ENCODE results near the gene XPO5. TPM values are rescaled to one million over a fixed set of nuclear protein-coding genes. Genes with fewer than 3 reads are reported as not detected.

XPO5 gene
- total and polyA plus RNA-seq, 5 donors from 2014 or later, result 5.5 to 56.8 (median 9.0) TPM

DNA sequence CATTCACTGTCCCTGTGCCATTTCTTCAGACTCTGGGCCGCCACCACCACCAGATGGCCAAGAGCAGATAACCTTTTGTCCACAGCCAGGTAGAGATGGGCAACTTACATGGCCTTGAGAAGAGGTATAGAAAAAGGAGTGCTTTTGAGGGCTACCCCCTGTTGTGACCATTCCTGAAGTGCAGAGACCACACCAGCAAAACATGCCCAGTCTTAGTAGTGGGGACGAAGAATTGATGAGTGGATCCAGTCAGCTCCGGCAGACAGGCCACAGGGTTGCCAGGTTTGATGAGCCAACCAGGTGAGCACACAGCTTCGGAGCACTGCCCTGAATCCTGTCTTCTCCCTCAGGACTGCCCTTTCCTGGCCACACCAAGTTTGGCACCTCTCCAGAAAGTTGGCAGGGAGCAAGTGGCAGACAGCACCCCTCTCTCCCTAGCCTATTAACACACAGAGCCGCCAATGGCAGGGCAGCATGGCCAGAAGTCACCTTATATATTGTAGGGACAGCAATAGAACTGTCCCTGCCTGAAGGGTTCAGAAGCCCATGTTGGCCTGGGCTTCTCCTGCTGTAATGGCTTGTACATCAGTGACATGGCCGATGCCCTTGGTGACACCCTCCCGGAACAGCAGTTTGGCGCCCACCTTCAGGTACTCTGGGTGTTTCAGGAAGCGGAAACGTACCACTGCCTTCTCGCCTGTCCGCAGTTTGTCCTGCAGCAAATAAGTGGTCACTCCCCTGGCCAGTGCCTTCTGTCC, 45.4 kb upstream of the XPO5 start:
- Histone ChIP-seq H3K9me3 (ENCODE audit: control insufficient read depth in 2 of 2, low read length in 2 of 2) (no peaks in the 10 kb centered on the region), H3K27ac (ENCODE audit: insufficient read depth, low read length, poor library complexity, severe bottlenecking) (no peak overlapping the region), H3K36me3 (ENCODE audit: control insufficient read depth, insufficient read depth, low read length) (peaks cover 54% of the 10 kb centered on the region), H3K27me3 (ENCODE audit: control insufficient read depth, insufficient read depth, low read length) (no peaks in the 10 kb centered on the region), H3K4me1 (ENCODE audit: control insufficient read depth, insufficient read depth, low read length, poor library complexity, severe bottlenecking) (no peaks in the 10 kb centered on the region), H3K4me3 (ENCODE audit: low read depth, low read length) (no peak overlapping the region)
- no peaks in the 10 kb centered on the region for H3K9me3 Mint-ChIP-seq
- H3K4me3 Mint-ChIP-seq, result no peak overlapping the region
- no peak overlapping the region for H3K27ac Mint-ChIP-seq
- peaks cover 40% of the 10 kb centered on the region for H3K36me3 Mint-ChIP-seq
- ATAC-seq (ENCODE audit: low read depth in 2 of 2) (no peak), DNase-seq (no peak)
- peaks cover 0 to 22% (median 11%) of the 10 kb centered on the region in 4 donors for H3K4me1 Mint-ChIP-seq
- no peaks in the 10 kb centered on the region for H3K27me3 Mint-ChIP-seq

DNA sequence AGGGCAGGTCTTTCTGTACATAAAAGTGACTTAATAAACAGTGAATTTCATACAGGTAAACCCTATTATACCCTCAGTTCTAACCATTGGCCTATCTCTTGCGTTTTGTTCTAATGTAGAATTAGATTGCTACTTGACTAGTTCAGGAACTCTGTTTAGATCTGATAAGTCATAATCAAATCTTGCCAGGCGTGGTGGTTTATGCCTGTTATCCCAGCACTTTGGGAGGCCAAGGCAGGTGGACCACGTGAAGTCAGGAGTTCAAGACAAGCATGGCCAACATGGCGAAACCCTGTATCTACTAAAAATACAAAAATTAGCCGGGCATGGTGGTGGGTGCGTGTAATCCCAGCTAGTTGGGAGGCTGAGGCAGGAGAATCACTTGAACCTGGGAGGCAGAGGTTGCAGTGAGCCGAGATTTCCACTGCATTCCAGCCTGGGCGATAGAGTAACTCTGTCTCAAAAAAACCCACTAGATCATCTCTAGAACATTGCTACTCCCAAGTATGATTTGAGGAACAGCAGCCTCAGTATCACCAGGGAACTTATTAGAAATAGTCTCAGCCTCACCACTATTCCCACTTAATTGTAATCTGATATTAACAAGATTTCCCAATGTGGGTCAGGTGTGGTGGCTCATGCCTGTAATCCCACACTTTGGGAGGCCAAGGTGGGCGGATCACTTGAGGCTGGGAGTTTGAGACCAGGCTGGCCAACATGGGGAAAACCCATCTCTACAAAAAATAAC, 41.1 kb upstream of the XPO5 start:
- no peak overlapping the region for H3K4me3 Mint-ChIP-seq
- ATAC-seq (ENCODE audit: low read depth in 2 of 2), result no peak
- H3K27ac Mint-ChIP-seq, result no peak overlapping the region

DNA sequence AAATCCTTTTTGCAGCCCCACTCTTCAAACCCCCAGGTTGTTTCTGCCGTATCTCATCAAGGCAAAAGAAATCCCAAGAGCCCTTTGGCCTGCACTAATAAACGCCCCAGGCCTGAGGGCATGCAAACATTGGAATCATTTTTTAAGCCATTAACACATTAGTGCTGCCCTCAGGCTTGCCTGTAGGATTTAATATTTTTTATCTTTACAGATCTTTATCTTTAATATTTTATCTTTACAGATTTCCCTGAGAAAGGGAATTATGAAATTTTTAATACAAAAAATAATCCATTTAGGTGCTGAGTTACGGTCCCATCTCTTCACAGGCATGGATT, 38.5 kb upstream of the XPO5 start:
- Mint-ChIP-seq H3K4me1 (peaks cover 0 to under 1% (median under 1%) of the 10 kb centered on the region in 4 donors), H3K9me3 (no peaks in the 10 kb centered on the region), H3K27ac (peak overlapping the region in 1 of 3 donors; percentile 47), H3K36me3 (peaks cover 22% of the 10 kb centered on the region), H3K27me3 (no peaks in the 10 kb centered on the region), H3K4me3 (no peak overlapping the region)
- H3K4me1 ChIP-seq (ENCODE audit: control insufficient read depth, insufficient read depth, low read length, poor library complexity, severe bottlenecking), result no peaks in the 10 kb centered on the region
- peaks cover 40% of the 10 kb centered on the region for H3K36me3 ChIP-seq (ENCODE audit: control insufficient read depth, insufficient read depth, low read length)
- H3K9me3 ChIP-seq (ENCODE audit: control insufficient read depth in 2 of 2, low read length in 2 of 2), result no peaks in the 10 kb centered on the region
- DNase-seq (no peak), ATAC-seq (ENCODE audit: low read depth in 2 of 2) (no peak)
- no peak overlapping the region for H3K27ac ChIP-seq (ENCODE audit: insufficient read depth, low read length, poor library complexity, severe bottlenecking)
- H3K27me3 ChIP-seq (ENCODE audit: control insufficient read depth, insufficient read depth, low read length), result no peaks in the 10 kb centered on the region
- no peak overlapping the region for H3K4me3 ChIP-seq (ENCODE audit: low read depth, low read length)

More for the DNA sequence above, 41.1 kb upstream of the XPO5 start:
- Histone ChIP-seq H3K4me1 (ENCODE audit: control insufficient read depth, insufficient read depth, low read length, poor library complexity, severe bottlenecking) (no peaks in the 10 kb centered on the region), H3K9me3 (ENCODE audit: control insufficient read depth in 2 of 2, low read length in 2 of 2) (no peaks in the 10 kb centered on the region), H3K27me3 (ENCODE audit: control insufficient read depth, insufficient read depth, low read length) (no peaks in the 10 kb centered on the region), H3K36me3 (ENCODE audit: control insufficient read depth, insufficient read depth, low read length) (peaks cover 39% of the 10 kb centered on the region), H3K27ac (ENCODE audit: insufficient read depth, low read length, poor library complexity, severe bottlenecking) (no peak overlapping the region), H3K4me3 (ENCODE audit: low read depth, low read length) (no peak overlapping the region)
- no peaks in the 10 kb centered on the region for H3K27me3 Mint-ChIP-seq
- H3K9me3 Mint-ChIP-seq, result no peaks in the 10 kb centered on the region
- peaks cover 25% of the 10 kb centered on the region for H3K36me3 Mint-ChIP-seq
- peaks cover 0 to 13% (median 6%) of the 10 kb centered on the region in 4 donors for H3K4me1 Mint-ChIP-seq
- no peak for DNase-seq

DNA sequence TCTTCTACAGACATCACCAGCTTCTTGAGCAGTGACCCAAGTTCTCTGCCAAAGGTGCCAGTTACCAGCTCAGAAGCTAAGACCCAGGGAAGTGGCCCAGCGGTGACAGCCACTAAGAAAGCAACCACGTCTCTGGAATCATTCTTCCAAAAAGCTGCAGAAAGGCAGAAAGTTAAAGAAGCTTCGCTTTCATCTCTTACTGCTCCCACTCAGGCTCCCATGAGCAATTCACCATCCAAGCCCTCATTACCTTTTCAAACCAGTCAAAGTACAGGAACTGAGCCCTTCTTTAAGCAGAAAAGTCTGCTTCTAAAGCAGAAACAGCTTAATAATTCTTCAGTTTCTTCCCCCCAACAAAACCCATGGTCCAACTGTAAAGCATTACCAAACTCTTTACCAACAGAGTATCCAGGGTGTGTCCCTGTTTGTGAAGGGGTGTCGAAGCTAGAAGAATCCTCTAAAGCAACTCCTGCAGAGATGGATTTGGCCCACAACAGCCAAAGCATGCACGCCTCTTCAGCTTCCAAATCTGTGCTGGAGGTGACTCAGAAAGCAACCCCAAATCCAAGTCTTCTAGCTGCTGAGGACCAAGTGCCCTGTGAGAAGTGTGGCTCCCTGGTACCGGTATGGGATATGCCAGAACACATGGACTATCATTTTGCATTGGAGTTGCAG, 38.0 kb upstream of the XPO5 start:
- Mint-ChIP-seq H3K4me3 (no peak overlapping the region), H3K27me3 (no peaks in the 10 kb centered on the region), H3K36me3 (peaks cover 22% of the 10 kb centered on the region), H3K4me1 (peaks cover 0 to 4% (median 1%) of the 10 kb centered on the region in 4 donors), H3K27ac (peak overlapping the region in 1 of 3 donors; percentile 47), H3K9me3 (no peaks in the 10 kb centered on the region)
- H3K4me1 ChIP-seq (ENCODE audit: control insufficient read depth, insufficient read depth, low read length, poor library complexity, severe bottlenecking), result no peaks in the 10 kb centered on the region
- DNase-seq (no peak), ATAC-seq (ENCODE audit: low read depth in 2 of 2) (no peak)
- peaks cover 40% of the 10 kb centered on the region for H3K36me3 ChIP-seq (ENCODE audit: control insufficient read depth, insufficient read depth, low read length)
- no peaks in the 10 kb centered on the region for H3K9me3 ChIP-seq (ENCODE audit: control insufficient read depth in 2 of 2, low read length in 2 of 2)
- H3K4me3 ChIP-seq (ENCODE audit: low read depth, low read length), result no peak overlapping the region
- H3K27ac ChIP-seq (ENCODE audit: insufficient read depth, low read length, poor library complexity, severe bottlenecking), result no peak overlapping the region
- no peaks in the 10 kb centered on the region for H3K27me3 ChIP-seq (ENCODE audit: control insufficient read depth, insufficient read depth, low read length)

DNA sequence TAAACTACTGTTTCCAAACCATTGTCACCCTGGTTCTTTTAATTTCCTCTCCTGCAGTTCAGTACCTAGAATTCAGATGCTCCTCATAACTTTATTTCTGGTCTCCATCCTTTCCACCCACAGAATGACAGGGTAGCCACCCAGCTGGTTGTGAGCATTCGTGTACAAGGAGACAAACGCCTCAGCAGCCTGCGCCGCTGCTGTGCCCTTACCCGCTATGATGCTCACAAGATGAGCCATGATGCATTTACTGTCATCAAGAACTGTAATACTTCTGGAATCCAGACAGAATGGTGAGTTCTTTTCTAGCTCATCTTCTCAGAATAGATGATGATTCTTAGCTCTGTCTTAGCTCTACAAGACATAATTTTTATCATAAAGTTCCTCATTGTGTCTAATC, 34.6 kb upstream of the XPO5 start:
- no peaks in the 10 kb centered on the region for H3K27me3 Mint-ChIP-seq
- H3K4me1 Mint-ChIP-seq, result peaks cover 2 to 12% (median 6%) of the 10 kb centered on the region in 4 donors
- ATAC-seq (ENCODE audit: low read depth in 2 of 2) (no peak), DNase-seq (no peak)
- no peaks in the 10 kb centered on the region for H3K4me1 ChIP-seq (ENCODE audit: control insufficient read depth, insufficient read depth, low read length, poor library complexity, severe bottlenecking)
- no peaks in the 10 kb centered on the region for H3K27me3 ChIP-seq (ENCODE audit: control insufficient read depth, insufficient read depth, low read length)
- H3K36me3 ChIP-seq (ENCODE audit: control insufficient read depth, insufficient read depth, low read length), result peaks cover 54% of the 10 kb centered on the region
- H3K4me3 ChIP-seq (ENCODE audit: low read depth, low read length), result no peak overlapping the region
- H3K27ac Mint-ChIP-seq, result peak overlapping the region in 1 of 3 donors; percentile 32
- H3K9me3 Mint-ChIP-seq, result no peaks in the 10 kb centered on the region
- no peak overlapping the region for H3K4me3 Mint-ChIP-seq
- peaks cover 23% of the 10 kb centered on the region for H3K36me3 Mint-ChIP-seq
- H3K9me3 ChIP-seq (ENCODE audit: control insufficient read depth in 2 of 2, low read length in 2 of 2), result no peaks in the 10 kb centered on the region
- H3K27ac ChIP-seq (ENCODE audit: insufficient read depth, low read length, poor library complexity, severe bottlenecking), result no peak overlapping the region

DNA sequence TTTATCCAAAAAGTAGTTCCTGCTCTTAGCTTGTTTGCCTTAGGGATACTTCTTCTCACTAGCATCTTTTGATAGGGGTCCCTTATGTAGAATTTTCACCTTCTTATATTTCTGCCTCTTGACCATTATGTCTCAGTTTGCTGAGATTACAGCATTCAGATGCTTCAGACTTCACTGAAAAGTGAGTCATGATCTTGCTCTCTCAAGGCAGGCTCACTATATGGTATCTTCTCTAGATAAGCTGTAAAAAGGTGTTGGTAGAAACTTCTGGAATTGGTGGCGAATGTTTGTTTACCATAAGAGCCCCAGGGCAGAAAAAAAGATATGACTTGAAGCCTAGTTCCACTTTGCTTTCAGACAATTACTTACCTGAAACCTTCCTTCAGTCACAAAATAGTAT, 33.6 kb upstream of the XPO5 start:
- peaks cover 2 to 12% (median 8%) of the 10 kb centered on the region in 4 donors for H3K4me1 Mint-ChIP-seq
- no peak overlapping the region for H3K4me3 Mint-ChIP-seq
- peaks cover 58% of the 10 kb centered on the region for H3K36me3 ChIP-seq (ENCODE audit: control insufficient read depth, insufficient read depth, low read length)
- H3K27ac Mint-ChIP-seq, result no peak overlapping the region
- H3K9me3 Mint-ChIP-seq, result no peaks in the 10 kb centered on the region
- no peaks in the 10 kb centered on the region for H3K4me1 ChIP-seq (ENCODE audit: control insufficient read depth, insufficient read depth, low read length, poor library complexity, severe bottlenecking)
- H3K9me3 ChIP-seq (ENCODE audit: control insufficient read depth in 2 of 2, low read length in 2 of 2), result no peaks in the 10 kb centered on the region
- H3K36me3 Mint-ChIP-seq, result peaks cover 28% of the 10 kb centered on the region
- no peak overlapping the region for H3K4me3 ChIP-seq (ENCODE audit: low read depth, low read length)
- no peak for DNase-seq
- no peak overlapping the region for H3K27ac ChIP-seq (ENCODE audit: insufficient read depth, low read length, poor library complexity, severe bottlenecking)
- no peak for ATAC-seq (ENCODE audit: low read depth in 2 of 2)
- no peaks in the 10 kb centered on the region for H3K27me3 Mint-ChIP-seq
- H3K27me3 ChIP-seq (ENCODE audit: control insufficient read depth, insufficient read depth, low read length), result no peaks in the 10 kb centered on the region

DNA sequence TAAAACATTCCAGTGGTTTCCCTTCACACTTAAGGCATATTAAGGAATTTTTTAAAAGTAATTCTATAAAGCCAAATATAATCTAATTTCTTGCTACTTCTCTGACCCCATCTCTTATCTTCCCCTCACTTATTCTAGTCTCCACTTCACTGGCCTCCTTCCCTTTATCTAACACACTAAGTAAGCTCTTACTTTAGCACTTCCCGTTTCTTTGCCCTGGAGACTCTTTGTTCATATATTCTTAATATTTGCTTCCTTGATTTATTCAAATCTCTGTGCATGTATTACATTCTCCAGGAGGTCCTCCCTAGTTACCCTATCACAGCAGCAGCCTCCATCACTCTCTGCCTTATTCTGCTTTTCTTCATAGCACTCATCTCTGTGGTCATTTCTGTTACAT, 33.0 kb upstream of the XPO5 start:
- Histone ChIP-seq H3K4me1 (ENCODE audit: control insufficient read depth, insufficient read depth, low read length, poor library complexity, severe bottlenecking) (no peaks in the 10 kb centered on the region), H3K27ac (ENCODE audit: insufficient read depth, low read length, poor library complexity, severe bottlenecking) (no peak overlapping the region), H3K27me3 (ENCODE audit: control insufficient read depth, insufficient read depth, low read length) (no peaks in the 10 kb centered on the region), H3K4me3 (ENCODE audit: low read depth, low read length) (no peak overlapping the region), H3K9me3 (ENCODE audit: control insufficient read depth in 2 of 2, low read length in 2 of 2) (no peaks in the 10 kb centered on the region), H3K36me3 (ENCODE audit: control insufficient read depth, insufficient read depth, low read length) (peaks cover 58% of the 10 kb centered on the region)
- no peak for DNase-seq
- H3K27me3 Mint-ChIP-seq, result no peaks in the 10 kb centered on the region
- H3K4me1 Mint-ChIP-seq, result peaks cover 2 to 12% (median 8%) of the 10 kb centered on the region in 4 donors
- H3K27ac Mint-ChIP-seq, result no peak overlapping the region
- H3K9me3 Mint-ChIP-seq, result no peaks in the 10 kb centered on the region
- ATAC-seq (ENCODE audit: low read depth in 2 of 2), result no peak
- H3K36me3 Mint-ChIP-seq, result peaks cover 28% of the 10 kb centered on the region
- H3K4me3 Mint-ChIP-seq, result no peak overlapping the region

Data from CD4-positive, CD25-positive, alpha-beta regulatory T cell (primary cell).